Endothelial cell of umbilical vein (primary cell): ENCODE data around the gene CEBPB. TPM values are rescaled to one million over a fixed set of nuclear protein-coding genes. Genes with fewer than 3 reads are reported as not detected.

ENCODE experiments used
- BruUV-seq: library from RNA; stranded (reverse); fragments of 400-500 nt; replicated peaks from 2 replicates; lab custom pipeline; 2021; lab: Mats Ljungman, UMichigan
- CTCF ChIA-PET: fragments of 300-600, 350-600 bp; sonication (Branson Sonifier 250); formaldehyde crosslinking; loops from one replicate; lab custom pipeline; 2021; ENCODE audit warnings: antibody characterized with exemption, inconsistent platforms; lab: Charles Lee
- POLR2A ChIA-PET: fragments of 300-600, 350-600 bp; sonication (Branson Sonifier 250); formaldehyde crosslinking; loops from one replicate; lab custom pipeline; 2021; ENCODE audit warnings: antibody characterized with exemption, inconsistent platforms; lab: Charles Lee
- DNase-seq: peaks from one replicate; pipeline ENCODE4 v3.0.0-alpha.2; 2011; ENCODE audit warnings: low read depth, low spot score
- FAIRE-seq: peaks from 2 replicates; lab custom pipeline; 2011; peaks lifted over from hg19 to GRCh38; lab: Jason Lieb, UNC
- H2AFZ ChIP-seq: 2 replicates; pipeline ENCODE4 v1.6.0; 2012; ENCODE audit warnings: low read depth, low read length, control low read depth, inconsistent platforms
- H3K27ac ChIP-seq: 2 replicates; pipeline ENCODE4 v1.5.1; 2011; ENCODE audit warnings: low read depth, mild to moderate bottlenecking, control low read depth, low read length, moderate library complexity; ENCODE audit not compliant: insufficient read depth
- H3K27me3 ChIP-seq, 2 experiments: 2 replicates each; pipeline versions ENCODE4 v1.6.0 to v1.6.1; 2011; ENCODE audit warnings: low read length in 2 of 2, mixed read lengths in 1 of 2; ENCODE audit not compliant: control insufficient read depth in 2 of 2, insufficient read depth in 2 of 2
- H3K36me3 ChIP-seq, 2 experiments: 2 replicates in 1 of 2; 3 replicates in 1 of 2; pipeline ENCODE4 v1.5.1; 2011; ENCODE audit warnings: low read length in 2 of 2, mild to moderate bottlenecking in 1 of 2, moderate library complexity in 1 of 2; ENCODE audit not compliant: control insufficient read depth in 2 of 2, insufficient read depth in 2 of 2; ENCODE audit errors: extremely low read depth in 1 of 2
- H3K4me1 ChIP-seq: 3 replicates; pipeline ENCODE4 v1.5.1; 2011; ENCODE audit warnings: mild to moderate bottlenecking, low read length; ENCODE audit not compliant: control insufficient read depth, insufficient read depth; ENCODE audit errors: extremely low read depth
- H3K4me2 ChIP-seq: 2 replicates; pipeline ENCODE4 v1.6.1; 2011; ENCODE audit warnings: low read length, control low read depth, mixed read lengths; ENCODE audit not compliant: insufficient read depth
- H3K4me3 ChIP-seq, 3 experiments: fragments of 200-600 bp in 1 of 3; sonication (generic), shearing (Covaris generic) in 1 of 3; replicated peaks in 1 of 3; 2 replicates each; pipeline ENCODE4 v1.5.1; 2011 to 2016; ENCODE audit warnings: control low read depth in 3 of 3, low read length in 3 of 3, mild to moderate bottlenecking in 2 of 3, inconsistent platforms in 1 of 3, low read depth in 1 of 3, moderate library complexity in 1 of 3; ENCODE audit not compliant: insufficient read depth in 1 of 3
- H3K79me2 ChIP-seq: 2 replicates; pipeline ENCODE4 v1.6.0; 2012; ENCODE audit warnings: low read length, inconsistent platforms; ENCODE audit not compliant: control insufficient read depth, insufficient read depth
- H3K9ac ChIP-seq: replicated peaks from 2 replicates; pipeline ENCODE3; 2011; ENCODE audit warnings: low read length, control low read depth; ENCODE audit not compliant: insufficient read depth; ENCODE audit errors: extremely low read depth
- H3K9me1 ChIP-seq: replicated peaks from 3 replicates; pipeline ENCODE4 v1.6.0; 2011; ENCODE audit warnings: mild to moderate bottlenecking, low read length; ENCODE audit not compliant: control insufficient read depth, insufficient read depth; ENCODE audit errors: extremely low read depth
- H3K9me3 ChIP-seq: replicated peaks from 2 replicates; pipeline ENCODE4 v1.5.1; 2012; ENCODE audit warnings: low read length, inconsistent platforms; ENCODE audit not compliant: control insufficient read depth, insufficient read depth
- H4K20me1 ChIP-seq: replicated peaks from 2 replicates; pipeline ENCODE3; 2011; ENCODE audit warnings: mild to moderate bottlenecking, low read length; ENCODE audit not compliant: control insufficient read depth, insufficient read depth; ENCODE audit errors: extremely low read depth
- CTCF ChIP-seq, 2 donors: IDR thresholded peaks; 1 replicate in 1 of 2; 2 replicates in 1 of 2; pipeline ENCODE4 v1.5.1; 2011; ENCODE audit warnings: low read length in 2 of 2, mild to moderate bottlenecking in 2 of 2, moderate library complexity in 2 of 2, control low read depth in 1 of 2, inconsistent platforms in 1 of 2, low read depth in 1 of 2; ENCODE audit not compliant: insufficient read depth in 1 of 2; ENCODE audit errors: extremely low read depth in 1 of 2
- EZH2 ChIP-seq: IDR thresholded peaks from 2 replicates; pipeline ENCODE4 v1.6.1; 2012; ENCODE audit warnings: borderline replicate concordance, low read depth, mild to moderate bottlenecking, moderate library complexity, low read length, inconsistent platforms; ENCODE audit not compliant: severe bottlenecking
- FOS ChIP-seq: IDR thresholded peaks from 2 replicates; pipeline ENCODE4 v1.6.1; 2011; ENCODE audit warnings: mild to moderate bottlenecking, low read length, moderate library complexity, borderline replicate concordance; ENCODE audit not compliant: insufficient read depth
- GATA2 ChIP-seq: IDR thresholded peaks from 2 replicates; pipeline ENCODE4 v1.7.0; 2011; ENCODE audit warnings: low read depth, mild to moderate bottlenecking, moderate library complexity, mixed read lengths, low read length; ENCODE audit not compliant: insufficient read length, insufficient read depth
- JUN ChIP-seq: IDR thresholded peaks from 2 replicates; pipeline ENCODE4 v1.6.1; 2011; ENCODE audit warnings: borderline replicate concordance, low read depth; ENCODE audit not compliant: insufficient read length, insufficient read depth
- MYC ChIP-seq: IDR thresholded peaks from one replicate; pipeline ENCODE4 v1.6.1; 2011; ENCODE audit warnings: mild to moderate bottlenecking, low read depth, low read length
- POLR2A ChIP-seq: IDR thresholded peaks from 2 replicates; pipeline ENCODE4 v1.6.1; 2012; ENCODE audit warnings: low read depth, mild to moderate bottlenecking, control low read depth, low read length
- POLR2AphosphoS5 ChIP-seq: IDR thresholded peaks from 2 replicates; pipeline ENCODE4 v1.6.1; 2012; ENCODE audit warnings: low read depth, mild to moderate bottlenecking, control low read depth, low read length, moderate library complexity; ENCODE audit not compliant: insufficient read depth
- dilution Hi-C: fragments of 300-500 bp; cut with MboI; formaldehyde crosslinking; loops from one replicate; pipeline ENCODE4 v1.15.0; 2019; ENCODE audit warnings: low sequenced_read_pairs; ENCODE audit not compliant: extremely low pct_ligation_motif_present
- intact Hi-C: fragments of 100-400 bp; cut with micrococcal nuclease; formaldehyde crosslinking; loops from one replicate; pipeline ENCODE4 v1.10.0; 2022
- polyA plus RNA-seq, 4 experiments: library from polyadenylated mRNA; depleted of rRNA in 3 of 4; stranded (reverse) in 3 of 4; unstranded in 1 of 4; fragments of >200 nt; gene quantifications; 2 replicates each; pipeline versions ENCODE4 v1.2.1 to v1.2.3, GENCODE V29; 2011 to 2012; ENCODE audit warnings: missing spikeins in 1 of 4
- total RNA-seq: library from RNA; stranded (reverse); gene quantifications from 2 replicates; pipeline ENCODE4 v1.2.3, GENCODE V29; 2021
- TF ChIP-seq, protein P1 (sequence below): IDR thresholded peaks from 2 replicates; pipeline ENCODE4 v1.6.1; 2011; ENCODE audit not compliant: insufficient read depth, insufficient read length

Gene CEBPB
- total and polyA plus RNA-seq, 2 donors (not counting 3 experiments of a cell fraction or from before 2014, with no cell fraction given): 3.7 to 11.4 TPM

- Histone ChIP-seq H2AFZ (no peak overlapping the region), H3K36me3 (peaks cover 0 to 6% of the 10 kb centered on the region in 2 experiments), H3K4me1 (peaks cover 44% of the 10 kb centered on the region), H3K4me3 (peak overlapping the region; percentile 53 to 86 (median 80)), H3K9me1 (no peaks in the 10 kb centered on the region), H4K20me1 (no peaks in the 10 kb centered on the region), H3K9ac (peak overlapping the region; percentile 82), H3K27me3 (no peaks in the 10 kb centered on the region), H3K4me2 (peak overlapping the region; percentile 90), H3K27ac (peak overlapping the region; percentile 77), H3K79me2 (peaks cover 52% of the 10 kb centered on the region), H3K9me3 (no peaks in the 10 kb centered on the region)
- dilution Hi-C loops: no loop called here
- DNase-seq: no peak
- POLR2A ChIA-PET: interaction anchor here (0.9 to 1.8 kb wide), 6 partner anchors 11 to 32 kb away, joined by 3 to 11 read pairs (median 6); no protein-coding TSS in a partner anchor
- TSS peak; percentile 35 for BruUV-seq
- FAIRE-seq: no peak
- CTCF ChIA-PET: interaction anchor here (0.6 to 4.7 kb wide), 16 partner anchors 9 to 174 kb away, joined by 3 to 41 read pairs (median 10); partner anchors contain the start of gene UBE2V1
- TF ChIP-seq POLR2AphosphoS5: no peak
- no peak for TF ChIP-seq CTCF (IDR thresholded peaks at IDR 0.05; ENCODE audit: extremely low read depth in 1 of 2, insufficient read depth in 1 of 2, low read depth in 1 of 2, low read length in 2 of 2)
- no peak for TF ChIP-seq GATA2
- TF ChIP-seq, protein P1, sequence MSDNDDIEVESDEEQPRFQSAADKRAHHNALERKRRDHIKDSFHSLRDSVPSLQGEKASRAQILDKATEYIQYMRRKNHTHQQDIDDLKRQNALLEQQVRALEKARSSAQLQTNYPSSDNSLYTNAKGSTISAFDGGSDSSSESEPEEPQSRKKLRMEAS: no peak
- TF ChIP-seq EZH2: no peak
- no peak for TF ChIP-seq MYC
- no peak for TF ChIP-seq JUN
- TF ChIP-seq POLR2A: no peak
- no peak for TF ChIP-seq FOS
- intact Hi-C loops: loop anchor here (1.0 to 5.0 kb wide), 4 partner anchors 13 to 1426 kb away; partner anchors contain the start of genes SNAI1 and UBE2V1
These were observed 37.5 kb upstream of the CEBPB start for GRCh38 chr20:50153153-50153499.
